PC-9 (cell line): ENCODE results near the gene PALM.

Source experiments
- EZH2 ChIP-seq: fragments of 200-600 bp; sonication (generic); IDR thresholded peaks from 2 replicates; pipeline ENCODE4 v1.8.0; 2017; ENCODE audit warnings: antibody characterized with exemption, low read depth
- TF ChIP-seq, protein P1 (sequence below): fragments of 200-600 bp; sonication (generic); conservative IDR thresholded peaks from 2 replicates; pipeline ENCODE4 v1.6.1; 2017; ENCODE audit warnings: mixed run types, antibody characterized with exemption, mild to moderate bottlenecking, moderate library complexity

DNA sequence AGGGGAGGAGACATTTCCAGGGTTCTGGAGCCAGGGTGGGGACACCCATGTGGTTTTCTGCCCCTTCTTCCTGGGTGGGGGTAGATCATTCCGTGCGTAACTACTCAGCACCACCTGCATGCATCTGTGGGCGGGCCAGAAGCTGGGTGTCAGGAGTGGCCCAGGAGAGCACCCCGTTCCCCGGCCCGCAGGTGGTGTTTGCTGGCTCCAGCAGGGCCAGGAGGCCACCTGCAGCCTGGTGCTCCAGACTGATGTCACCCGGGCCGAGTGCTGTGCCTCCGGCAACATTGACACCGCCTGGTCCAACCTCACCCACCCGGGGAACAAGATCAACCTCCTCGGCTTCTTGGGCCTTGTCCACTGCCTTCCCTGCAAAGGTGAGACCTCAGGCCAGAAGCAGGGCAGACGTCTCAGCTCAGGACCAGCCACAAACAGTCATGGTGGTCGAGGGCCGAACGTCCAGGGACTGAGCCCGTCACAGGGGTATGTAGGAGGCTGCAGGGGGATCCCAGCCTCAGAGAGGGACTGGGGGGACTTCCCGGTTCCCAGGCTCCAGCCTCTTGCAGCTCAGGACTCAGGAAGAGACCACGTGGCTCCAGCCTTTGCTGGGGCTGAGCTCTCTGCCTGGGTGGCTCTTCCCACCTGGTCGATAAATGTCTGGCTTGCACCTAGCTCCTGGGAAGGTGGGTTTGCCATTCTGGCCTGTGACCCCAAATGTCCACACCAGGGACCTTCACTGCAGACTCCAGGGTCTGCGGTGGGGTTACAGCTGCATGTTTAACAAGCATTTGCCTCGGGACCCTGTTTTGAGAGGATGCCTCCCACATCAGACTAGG is 30.9 kb upstream of the PALM start:
- TF ChIP-seq, protein P1, sequence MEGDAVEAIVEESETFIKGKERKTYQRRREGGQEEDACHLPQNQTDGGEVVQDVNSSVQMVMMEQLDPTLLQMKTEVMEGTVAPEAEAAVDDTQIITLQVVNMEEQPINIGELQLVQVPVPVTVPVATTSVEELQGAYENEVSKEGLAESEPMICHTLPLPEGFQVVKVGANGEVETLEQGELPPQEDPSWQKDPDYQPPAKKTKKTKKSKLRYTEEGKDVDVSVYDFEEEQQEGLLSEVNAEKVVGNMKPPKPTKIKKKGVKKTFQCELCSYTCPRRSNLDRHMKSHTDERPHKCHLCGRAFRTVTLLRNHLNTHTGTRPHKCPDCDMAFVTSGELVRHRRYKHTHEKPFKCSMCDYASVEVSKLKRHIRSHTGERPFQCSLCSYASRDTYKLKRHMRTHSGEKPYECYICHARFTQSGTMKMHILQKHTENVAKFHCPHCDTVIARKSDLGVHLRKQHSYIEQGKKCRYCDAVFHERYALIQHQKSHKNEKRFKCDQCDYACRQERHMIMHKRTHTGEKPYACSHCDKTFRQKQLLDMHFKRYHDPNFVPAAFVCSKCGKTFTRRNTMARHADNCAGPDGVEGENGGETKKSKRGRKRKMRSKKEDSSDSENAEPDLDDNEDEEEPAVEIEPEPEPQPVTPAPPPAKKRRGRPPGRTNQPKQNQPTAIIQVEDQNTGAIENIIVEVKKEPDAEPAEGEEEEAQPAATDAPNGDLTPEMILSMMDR = no peak
- TF ChIP-seq EZH2 = no peak
